ENCODE data around the gene SERPINA9. TPM values are rescaled to one million over a fixed set of nuclear protein-coding genes. Genes with fewer than 3 reads are reported as not detected.

Gene SERPINA9
- total RNA-seq, 1 donor from 2014 or later: not detected

DNA sequence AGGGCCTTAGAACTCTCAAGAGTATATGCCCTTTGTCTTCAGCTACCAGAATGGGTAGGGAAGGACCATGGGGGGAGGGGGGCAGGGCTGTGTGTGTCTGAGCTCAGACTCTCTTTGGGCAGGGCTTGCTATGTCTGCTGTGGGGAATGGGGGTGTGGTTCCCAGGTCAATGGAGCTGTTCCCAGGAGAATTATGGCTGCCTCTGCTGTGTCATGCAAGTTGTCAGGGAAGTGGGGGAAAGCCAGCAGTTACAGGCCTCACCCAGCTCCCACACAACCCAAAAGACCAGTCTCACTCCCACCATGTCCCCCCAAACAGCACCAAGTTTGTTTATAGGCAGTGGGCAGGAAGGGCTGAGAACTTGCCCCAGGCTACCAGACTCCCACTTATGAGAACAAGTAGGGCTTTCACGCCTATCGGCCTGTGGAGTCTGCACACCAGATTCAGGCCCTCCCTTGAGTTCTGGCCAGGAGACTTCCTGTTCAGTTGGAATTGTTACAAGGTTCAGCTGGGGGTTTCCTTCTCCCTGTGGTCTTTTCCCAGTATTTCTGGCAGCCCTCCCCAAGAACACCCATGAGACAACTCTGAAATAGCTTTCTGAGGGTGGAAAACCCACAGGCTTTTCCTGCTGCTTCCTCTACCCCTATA lies 17.3 kb downstream of the SERPINA9 start:
- H3K27ac Mint-ChIP-seq (ENCODE audit: unreplicated experiment): no peak overlapping the region
- no peak for DNase-seq (ENCODE audit: low spot score)
- H3K27me3 Mint-ChIP-seq (ENCODE audit: unreplicated experiment): peaks cover 9% of the 10 kb centered on the region
- no peaks in the 10 kb centered on the region for H3K36me3 Mint-ChIP-seq (ENCODE audit: low read depth, unreplicated experiment)
- peaks cover 5% of the 10 kb centered on the region for H3K9me3 Mint-ChIP-seq (ENCODE audit: unreplicated experiment)
- TF ChIP-seq, protein P1, sequence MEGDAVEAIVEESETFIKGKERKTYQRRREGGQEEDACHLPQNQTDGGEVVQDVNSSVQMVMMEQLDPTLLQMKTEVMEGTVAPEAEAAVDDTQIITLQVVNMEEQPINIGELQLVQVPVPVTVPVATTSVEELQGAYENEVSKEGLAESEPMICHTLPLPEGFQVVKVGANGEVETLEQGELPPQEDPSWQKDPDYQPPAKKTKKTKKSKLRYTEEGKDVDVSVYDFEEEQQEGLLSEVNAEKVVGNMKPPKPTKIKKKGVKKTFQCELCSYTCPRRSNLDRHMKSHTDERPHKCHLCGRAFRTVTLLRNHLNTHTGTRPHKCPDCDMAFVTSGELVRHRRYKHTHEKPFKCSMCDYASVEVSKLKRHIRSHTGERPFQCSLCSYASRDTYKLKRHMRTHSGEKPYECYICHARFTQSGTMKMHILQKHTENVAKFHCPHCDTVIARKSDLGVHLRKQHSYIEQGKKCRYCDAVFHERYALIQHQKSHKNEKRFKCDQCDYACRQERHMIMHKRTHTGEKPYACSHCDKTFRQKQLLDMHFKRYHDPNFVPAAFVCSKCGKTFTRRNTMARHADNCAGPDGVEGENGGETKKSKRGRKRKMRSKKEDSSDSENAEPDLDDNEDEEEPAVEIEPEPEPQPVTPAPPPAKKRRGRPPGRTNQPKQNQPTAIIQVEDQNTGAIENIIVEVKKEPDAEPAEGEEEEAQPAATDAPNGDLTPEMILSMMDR (IDR thresholded peaks at IDR 0.05; ENCODE audit: unreplicated experiment): no peak
- no peak overlapping the region for H3K4me3 Mint-ChIP-seq (ENCODE audit: unreplicated experiment)
- H3K4me1 Mint-ChIP-seq (ENCODE audit: unreplicated experiment): no peaks in the 10 kb centered on the region

- no peaks in the 10 kb centered on the region for H3K36me3 Mint-ChIP-seq (ENCODE audit: low read depth, unreplicated experiment)
- no peak for DNase-seq (ENCODE audit: low spot score)
- no peak overlapping the region for H3K27ac Mint-ChIP-seq (ENCODE audit: unreplicated experiment)
- no peaks in the 10 kb centered on the region for H3K4me1 Mint-ChIP-seq (ENCODE audit: unreplicated experiment)
- no peak overlapping the region for H3K4me3 Mint-ChIP-seq (ENCODE audit: unreplicated experiment)
- TF ChIP-seq, protein P1 (IDR thresholded peaks at IDR 0.05; ENCODE audit: unreplicated experiment): no peak
- no peaks in the 10 kb centered on the region for H3K9me3 Mint-ChIP-seq (ENCODE audit: unreplicated experiment)
- peaks cover 9% of the 10 kb centered on the region for H3K27me3 Mint-ChIP-seq (ENCODE audit: unreplicated experiment)
Measured at GRCh38 chr14:94458096-94458495, 17.9 kb downstream of the SERPINA9 start.

- Mint-ChIP-seq H3K4me3 (ENCODE audit: unreplicated experiment) (no peak overlapping the region), H3K27me3 (ENCODE audit: unreplicated experiment) (peaks cover 3% of the 10 kb centered on the region), H3K36me3 (ENCODE audit: low read depth, unreplicated experiment) (no peaks in the 10 kb centered on the region), H3K9me3 (ENCODE audit: unreplicated experiment) (no peaks in the 10 kb centered on the region), H3K27ac (ENCODE audit: unreplicated experiment) (no peak overlapping the region), H3K4me1 (ENCODE audit: unreplicated experiment) (peaks cover 4% of the 10 kb centered on the region)
- TF ChIP-seq, protein P1 (IDR thresholded peaks at IDR 0.05; ENCODE audit: unreplicated experiment): no peak
- no peak for DNase-seq (ENCODE audit: low spot score)
Measured at GRCh38 chr14:94455928-94456327, 20.1 kb downstream of the SERPINA9 start.

GRCh38 chr14:94451826-94452225 lies 24.2 kb downstream of the SERPINA9 start:
- Mint-ChIP-seq H3K27ac (ENCODE audit: unreplicated experiment) (no peak overlapping the region), H3K27me3 (ENCODE audit: unreplicated experiment) (peaks cover 4% of the 10 kb centered on the region), H3K9me3 (ENCODE audit: unreplicated experiment) (no peaks in the 10 kb centered on the region), H3K4me1 (ENCODE audit: unreplicated experiment) (peaks cover 4% of the 10 kb centered on the region), H3K36me3 (ENCODE audit: low read depth, unreplicated experiment) (no peaks in the 10 kb centered on the region), H3K4me3 (ENCODE audit: unreplicated experiment) (no peak overlapping the region)
- no peak for DNase-seq (ENCODE audit: low spot score)
- TF ChIP-seq, protein P1 (IDR thresholded peaks at IDR 0.05; ENCODE audit: unreplicated experiment): no peak

GRCh38 chr14:94451091-94451771 lies 24.8 kb downstream of the SERPINA9 start:
- Mint-ChIP-seq H3K27me3 (ENCODE audit: unreplicated experiment) (peaks cover 4% of the 10 kb centered on the region), H3K27ac (ENCODE audit: unreplicated experiment) (no peak overlapping the region), H3K9me3 (ENCODE audit: unreplicated experiment) (no peaks in the 10 kb centered on the region), H3K4me1 (ENCODE audit: unreplicated experiment) (peaks cover 4% of the 10 kb centered on the region), H3K36me3 (ENCODE audit: low read depth, unreplicated experiment) (no peaks in the 10 kb centered on the region), H3K4me3 (ENCODE audit: unreplicated experiment) (no peak overlapping the region)
- TF ChIP-seq, protein P1 (IDR thresholded peaks at IDR 0.05; ENCODE audit: unreplicated experiment): no peak
- DNase-seq (ENCODE audit: low spot score): no peak

Data from endothelial cell (in vitro differentiated cells).